CD4-positive, alpha-beta T cell treated with Interleukin-15 for 4 hours (primary cell): ENCODE data around the gene MIOX.

Source experiments
- DNase-seq: peaks from one replicate; pipeline ENCODE4 v3.0.0-alpha.2; 2020; ENCODE audit warnings: low spot score

MIOX gene

DNA sequence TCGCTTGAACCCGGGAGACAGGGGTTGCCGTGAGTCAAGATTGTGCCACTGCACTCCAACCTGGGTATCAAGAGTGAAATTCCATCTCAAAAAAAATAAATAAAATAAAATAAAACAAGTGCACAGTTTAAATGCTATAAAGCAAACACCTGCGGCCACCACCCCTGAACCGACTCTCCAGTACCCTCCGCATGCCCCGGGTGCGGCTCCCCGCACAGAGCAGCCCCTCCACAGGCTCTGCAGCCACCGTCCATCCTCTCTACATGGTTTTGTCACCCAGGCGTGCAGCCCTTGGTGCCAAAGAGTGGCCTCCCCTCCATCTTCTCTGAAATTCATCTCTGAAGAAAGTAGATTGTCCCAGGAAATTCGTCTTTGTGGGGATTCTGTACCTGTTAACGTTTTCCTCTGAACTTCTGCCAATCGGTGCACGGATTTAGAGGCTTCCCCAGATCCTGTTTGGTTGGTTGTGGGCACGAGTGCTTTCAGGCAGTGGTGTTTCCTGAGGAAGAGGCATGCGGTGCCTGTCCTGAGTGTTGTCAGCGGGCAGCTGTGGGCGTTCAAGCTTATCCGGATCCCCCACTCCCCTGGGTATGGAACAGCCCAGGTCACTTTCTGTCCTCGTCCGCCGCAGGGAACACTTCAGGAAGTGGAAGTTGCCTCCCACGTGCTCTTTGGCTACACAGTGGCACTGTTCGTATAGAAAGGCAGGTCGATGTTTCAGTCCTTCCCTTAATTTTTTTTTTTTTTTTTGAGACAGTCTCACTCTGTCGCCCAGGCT is 4.1 kb downstream of the MIOX start:
- no peak for DNase-seq

GRCh38 chr22:50497093-50497492 is 10.4 kb downstream of the MIOX start:
- no peak for DNase-seq

GRCh38 chr22:50498322-50498890 is 11.7 kb downstream of the MIOX start:
- DNase-seq: peak; percentile 80

- DNase-seq: no peak
Observed at GRCh38 chr22:50500452-50500851, 13.8 kb downstream of the MIOX start.

DNA sequence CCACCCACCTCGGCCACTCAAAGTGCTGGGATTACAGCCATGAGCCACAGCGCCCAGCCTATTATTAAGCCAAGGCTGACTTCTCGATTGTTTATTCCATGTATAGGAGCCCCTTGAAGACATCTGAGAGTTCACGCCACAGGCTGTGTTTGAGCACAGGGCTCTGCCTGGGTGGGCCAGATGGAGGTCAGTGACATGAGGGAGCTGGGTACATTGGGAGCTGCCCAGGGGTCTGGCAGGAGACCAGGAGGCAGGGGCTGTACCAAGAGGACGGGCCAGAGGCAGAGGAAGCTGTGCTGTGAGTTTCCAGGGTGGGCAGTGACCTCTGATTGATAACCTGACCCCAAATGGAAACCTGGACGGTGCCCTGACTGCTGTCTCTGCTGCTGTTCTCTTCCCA is 15.4 kb downstream of the MIOX start:
- DNase-seq: no peak

- DNase-seq: no peak
Observed at GRCh38 chr22:50502628-50503474, 16.2 kb downstream of the MIOX start.

DNA sequence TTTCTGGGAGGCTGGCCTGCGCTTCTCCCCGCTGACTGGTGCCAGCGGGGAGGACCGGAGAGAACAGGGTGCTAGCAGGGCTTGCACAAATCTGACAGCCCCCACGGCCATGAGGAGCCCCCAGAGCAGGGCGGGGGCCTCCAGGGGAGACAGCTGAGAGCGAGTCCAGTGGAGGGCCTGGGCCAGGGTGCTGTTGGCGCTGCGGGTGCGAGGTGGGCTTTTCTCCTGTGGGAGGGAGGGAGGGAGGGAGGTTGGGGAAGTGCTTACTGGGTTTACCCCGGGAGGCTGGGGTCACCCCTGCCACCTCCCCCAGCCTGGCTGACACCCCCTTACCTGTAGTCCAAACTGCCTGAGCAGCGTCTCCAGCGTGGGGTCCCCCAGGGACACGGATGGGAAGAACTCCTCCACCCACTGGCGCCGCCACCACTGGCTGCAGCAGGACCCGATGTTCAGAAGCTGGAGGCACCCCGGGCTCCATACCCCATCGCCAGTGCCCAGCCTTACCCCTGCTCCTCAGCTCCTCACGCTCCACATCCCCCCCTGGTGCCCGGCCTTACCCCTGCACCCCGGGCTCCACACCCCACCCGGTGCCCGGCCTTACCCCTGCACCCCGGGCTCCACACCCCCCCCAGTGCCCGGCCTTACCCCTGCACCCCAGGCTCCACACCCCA is 17.0 kb downstream of the MIOX start:
- DNase-seq: no peak

DNA sequence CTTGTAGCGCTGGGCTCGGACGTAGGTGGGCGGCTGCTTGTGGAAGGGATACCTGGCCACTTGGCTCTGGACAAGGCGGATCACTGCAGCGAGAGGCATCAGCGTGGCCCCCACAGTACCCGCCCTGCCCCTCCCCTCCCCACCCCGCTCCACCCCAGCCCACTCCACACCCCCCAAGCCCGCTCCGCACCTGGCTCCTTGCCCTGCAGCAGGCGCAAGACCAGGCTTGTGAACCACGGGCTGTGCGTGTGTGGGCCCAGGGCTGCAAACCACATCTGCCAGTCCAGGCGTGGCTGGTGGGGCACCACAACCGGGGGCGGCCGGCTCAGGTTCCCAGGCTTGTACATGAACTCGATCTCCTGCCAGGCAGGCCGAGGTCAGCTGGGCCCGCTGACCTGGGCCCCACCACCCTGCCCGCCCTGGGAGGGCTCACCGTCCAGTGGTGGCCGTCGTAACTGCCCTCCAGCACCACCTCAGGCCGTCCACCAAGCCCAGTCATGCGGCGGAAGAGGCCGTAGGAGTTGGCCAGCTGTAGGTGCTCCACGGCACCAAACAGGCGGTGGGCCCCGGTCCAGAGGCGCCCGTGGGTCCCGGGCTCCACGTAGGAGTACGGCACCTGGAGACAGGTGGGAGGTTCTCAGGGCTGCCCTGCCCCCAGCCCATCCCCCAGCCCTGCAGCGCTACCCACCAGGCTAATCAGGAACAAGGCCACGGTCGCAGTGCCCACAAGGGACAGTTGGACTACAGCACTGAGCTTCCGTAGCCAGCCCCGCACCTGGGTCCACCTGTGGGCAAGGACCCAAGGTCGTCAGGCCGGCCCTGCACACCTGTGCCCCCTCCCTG is 17.9 kb downstream of the MIOX start:
- DNase-seq: no peak

DNA sequence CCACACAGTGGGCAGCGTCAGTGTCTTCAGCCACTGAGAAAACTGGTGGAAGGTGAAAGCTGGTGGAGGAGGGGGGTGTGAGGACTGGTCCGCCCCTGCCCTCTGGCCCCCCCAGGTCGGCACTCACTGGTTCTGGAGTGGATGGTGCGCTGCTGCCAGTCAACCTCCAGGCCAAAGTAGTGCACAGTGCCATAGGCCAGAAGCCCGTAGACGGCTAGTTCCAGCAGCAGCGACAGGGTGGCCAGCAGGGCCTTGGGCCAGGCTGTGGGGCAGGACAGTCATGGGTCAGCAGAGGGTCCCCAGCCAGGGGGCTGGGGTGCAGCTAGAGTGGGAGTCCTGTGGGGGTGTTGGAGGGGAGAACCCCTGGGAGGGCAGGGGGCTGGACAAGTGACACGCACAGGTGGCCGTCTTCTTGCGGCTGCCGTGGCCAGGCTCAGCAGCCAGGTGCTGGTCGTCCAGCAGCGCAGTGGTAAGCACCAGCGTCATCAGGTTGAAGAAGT is 18.7 kb downstream of the MIOX start:
- no peak for DNase-seq

GRCh38 chr22:50505776-50506610 is 19.3 kb downstream of the MIOX start:
- no peak for DNase-seq

DNA sequence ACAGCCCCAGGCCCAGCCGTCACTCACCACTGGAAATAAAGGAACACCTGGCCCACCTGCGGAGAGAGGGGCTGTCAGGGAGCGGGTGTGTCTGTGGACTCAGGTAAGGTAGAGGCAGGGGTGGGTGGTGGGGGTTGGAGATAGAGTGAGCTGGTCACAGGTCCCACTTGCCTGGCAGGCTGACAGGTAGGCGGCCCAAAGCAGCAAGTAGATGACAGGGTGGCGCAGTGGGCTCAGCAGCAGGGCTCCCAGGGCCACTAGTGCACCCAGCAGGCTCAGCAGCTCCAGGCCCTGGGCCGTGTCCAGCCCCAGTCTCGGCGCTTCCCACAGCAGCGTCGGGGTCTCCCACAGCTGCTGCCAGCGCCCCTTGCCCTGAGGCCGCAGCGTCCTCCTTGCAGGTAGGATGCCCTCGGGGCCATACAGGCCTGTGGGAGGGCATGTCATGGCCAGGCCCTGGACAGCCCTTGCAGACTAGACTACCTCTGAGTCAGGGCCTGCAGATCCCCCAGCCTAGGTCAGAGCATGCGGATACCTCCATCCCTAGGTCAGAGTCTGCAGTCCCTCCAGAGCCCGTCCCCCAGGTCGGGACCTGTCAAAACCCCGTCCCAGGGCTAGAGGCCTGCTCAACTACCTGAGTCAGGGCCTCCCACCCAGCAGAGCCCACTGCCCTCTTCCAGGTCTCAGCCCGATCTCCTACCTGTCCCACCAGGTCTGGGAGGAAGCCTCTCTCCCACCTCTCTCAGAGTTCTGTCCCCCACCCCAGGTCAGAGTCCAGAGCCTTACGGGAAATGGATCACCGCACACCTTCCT is 20.2 kb downstream of the MIOX start:
- no peak for DNase-seq

DNA sequence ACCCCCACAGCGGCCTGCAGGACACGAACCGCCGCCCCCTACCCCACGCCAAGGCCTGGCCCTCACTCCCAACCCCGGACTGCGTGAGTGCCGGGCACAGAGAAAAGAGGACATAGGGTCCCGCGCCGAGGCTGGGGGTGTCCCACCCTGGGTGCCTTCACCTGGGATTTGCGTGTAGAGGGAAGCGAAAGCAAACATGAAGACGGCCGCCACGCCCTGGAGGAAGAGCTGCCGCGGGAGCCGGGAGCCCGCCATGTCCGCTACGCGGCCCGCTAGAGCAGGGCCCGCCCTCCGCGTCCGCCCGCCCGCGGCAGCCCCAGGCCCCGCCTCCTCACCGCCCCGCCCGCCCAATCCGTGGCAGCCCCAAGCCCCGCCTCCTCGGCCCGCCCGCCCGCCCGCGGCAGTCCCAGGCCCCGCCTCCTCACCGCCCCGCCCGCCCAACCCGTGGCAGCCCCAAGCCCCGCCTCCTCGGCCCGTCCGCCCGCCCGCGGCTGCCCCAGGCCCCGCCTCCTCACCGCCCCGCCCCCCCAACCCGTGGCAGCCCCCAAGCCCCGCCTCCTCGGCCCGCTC is 20.8 kb downstream of the MIOX start, which contains the start of gene LMF2:
Gene LMF2, minus strand, starts transcription at position 282 of the 570 bp plus-strand sequence. Its CDS starts 27 bp downstream, at position 255.
- peak; percentile 92 for DNase-seq

- DNase-seq: peak; percentile 97
Observed at GRCh38 chr22:50507991-50508884, 21.6 kb downstream of the MIOX start, which contains the start of gene NCAPH2. Gene NCAPH2 (plus strand): TSS chr22:50508224. CDS start chr22:50508338, 114 bp downstream.

DNA sequence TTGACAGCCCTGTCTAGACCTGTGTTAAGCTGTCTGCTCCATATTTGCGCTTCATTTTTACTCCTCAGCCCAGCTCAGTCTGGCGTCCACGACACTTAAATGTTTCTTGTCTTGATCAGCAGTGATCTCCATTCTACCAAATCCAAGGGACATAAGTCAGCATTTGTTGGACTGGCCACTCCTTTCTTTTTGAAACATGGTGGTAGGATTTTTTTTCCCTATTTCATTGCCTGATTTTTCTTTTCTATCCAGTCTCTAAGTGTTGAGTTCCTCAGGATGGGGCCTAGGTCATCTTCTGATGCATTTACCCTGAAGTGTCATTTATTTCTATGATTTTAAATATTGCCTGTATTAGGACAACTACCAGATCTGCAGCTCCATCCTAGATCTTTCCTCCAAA is 22.2 kb downstream of the MIOX start:
- no peak for DNase-seq

GRCh38 chr22:50513175-50513574 is 26.5 kb downstream of the MIOX start:
- DNase-seq: no peak

- no peak for DNase-seq
Observed at GRCh38 chr22:50516068-50516467, 29.4 kb downstream of the MIOX start.

GRCh38 chr22:50516891-50517290 is 30.2 kb downstream of the MIOX start:
- DNase-seq: no peak
